HL-60/S4 treated with phorbol 12-myristate 13-acetate at 8.2 ng/mL for 4 days and 3 days (cell line): ENCODE data around the gene IARS1.

Source experiments
- in situ Hi-C: fragments of 300-500 bp; cut with MboI; formaldehyde crosslinking; loops from 2 replicates; pipeline ENCODE4 v1.15.0; 2022; ENCODE audit warnings: low sequenced_read_pairs

Gene IARS1

DNA sequence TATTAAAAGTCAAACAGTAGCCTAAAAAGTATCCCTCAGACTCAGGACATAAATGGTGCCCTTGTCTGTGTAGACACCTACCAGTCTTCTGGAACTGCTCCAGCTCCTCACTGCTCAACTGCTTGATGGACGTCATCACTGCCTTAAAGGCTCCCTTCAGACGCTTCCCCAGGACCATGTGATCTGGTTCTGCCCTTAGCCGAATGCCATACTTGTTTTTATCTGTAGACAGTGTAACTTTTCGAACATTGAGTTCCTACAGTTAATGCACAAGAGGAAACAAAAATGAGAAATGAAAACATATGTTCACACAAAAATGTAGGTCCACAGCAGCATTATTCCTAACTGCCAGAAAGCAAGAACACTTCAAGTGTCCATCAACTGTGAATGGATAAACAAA lies 46.2 kb downstream of the IARS1 start:
- in situ Hi-C loops = loop anchor here (10.0 kb wide), 1 partner anchor 58 kb away; no protein-coding TSS in a partner anchor

DNA sequence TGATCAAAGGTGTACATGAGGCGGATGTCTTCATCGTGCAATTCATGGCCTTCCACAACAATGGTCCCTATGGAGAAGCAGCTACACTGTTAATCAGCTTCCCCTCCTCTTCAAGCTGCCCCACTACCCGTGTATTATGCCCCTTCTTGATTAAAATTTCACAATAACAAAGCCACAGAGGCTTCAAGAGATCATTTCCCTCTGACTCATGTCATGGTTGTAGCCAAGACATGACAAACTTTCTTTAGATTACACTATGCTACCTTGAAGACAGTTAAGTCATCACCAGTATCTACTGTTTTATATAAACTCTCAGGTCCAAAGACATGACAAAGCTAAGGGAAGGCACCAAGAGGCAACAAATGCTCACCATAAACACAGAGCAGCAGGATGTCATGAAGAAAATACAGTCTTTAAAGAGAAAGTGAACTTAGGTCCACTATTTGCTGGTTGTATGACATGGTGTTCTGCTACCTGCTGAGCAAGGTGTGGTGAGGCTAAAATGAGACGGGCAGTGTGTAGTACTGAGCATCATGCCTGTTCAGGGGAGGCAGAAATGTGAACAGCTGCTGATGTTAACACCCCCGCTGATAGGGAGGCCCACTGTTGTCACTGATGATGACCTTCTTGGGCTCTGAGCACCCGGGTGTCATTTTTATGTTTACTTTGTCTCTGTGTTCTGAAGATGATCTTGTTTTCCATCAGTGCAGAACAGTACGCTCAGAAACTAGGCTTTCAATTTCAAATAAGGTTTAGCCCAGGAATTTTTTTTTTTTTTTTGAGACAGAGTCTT lies 48.3 kb downstream of the IARS1 start:
- in situ Hi-C loops = loop anchor here (10.0 kb wide), 1 partner anchor 60 kb away; no protein-coding TSS in a partner anchor
